Right cardiac atrium (tissue), 5 donors: ENCODE measurements around the gene GLRX. TPM values are rescaled to one million over a fixed set of nuclear protein-coding genes. Genes with fewer than 3 reads are reported as not detected.

ENCODE experiments used
- ATAC-seq, 2 donors: fragments of 200-7000 bp; cut with Tn5 transposase; one replicate each; pipeline versions ENCODE4 v1.8.0 to v1.9.1; 2020; ENCODE audit warnings: moderate library complexity in 2 of 2, mild to moderate bottlenecking in 1 of 2
- DNase-seq, 3 donors: peaks; one replicate each; pipeline ENCODE4 v3.0.0-alpha.2; 2020
- H3K27ac ChIP-seq: one replicate; pipeline ENCODE4 v1.5.1; 2013; ENCODE audit warnings: mild to moderate bottlenecking, low read length, control low read depth, moderate library complexity
- H3K27me3 ChIP-seq: one replicate; pipeline ENCODE4 v1.6.1; 2013; ENCODE audit not compliant: control insufficient read depth, insufficient read depth
- H3K4me1 ChIP-seq: one replicate; pipeline ENCODE4 v1.6.1; 2013; ENCODE audit warnings: low read length; ENCODE audit not compliant: control insufficient read depth, insufficient read depth
- H3K4me3 ChIP-seq: one replicate; pipeline ENCODE4 v1.5.1; 2013; ENCODE audit warnings: low read length, control low read depth
- H3K9me3 ChIP-seq: one replicate; pipeline ENCODE4 v1.6.1; 2013; ENCODE audit warnings: low read length; ENCODE audit not compliant: control insufficient read depth
- WGBS: extraction: QIAGEN DNeasy Blood & Tissue Kit; methylation state at CpG from one replicate; pipeline ENCODE4 v1.1.7; 2013; 5-methylcytosine and 5-hydroxymethylcytosine counted together
- intact Hi-C, 4 donors: fragments of 100-400 bp; cut with DNase I; formaldehyde crosslinking; loops; one replicate each; pipeline versions ENCODE4 v1.11.0 to v1.14.0; 2022 to 2023
- polyA plus RNA-seq: library from polyadenylated mRNA; stranded (reverse); fragments of 200-250 nt; gene quantifications from one replicate; pipeline ENCODE4 v1.2.3, GENCODE V29; 2013
- total RNA-seq, 4 donors: library from RNA; stranded (reverse); fragmentation: NEBNext Ultra II Directional; extraction: Animal tissue kit (Norgen Biotek cat#: 25700); gene quantifications; one replicate each; pipeline ENCODE4 v1.2.1, GENCODE V29; 2021
- donor health status: healthy with polysubstance abuse.
- donor health status: DM: no; HTN: yes; CAD: no.
- donor health status: DM: no; HTN: no; CAD: no.
- donor health status: DM: no; HTN: yes; CAD: no; lungs with severe emphysema.
- donor health status: DM: yes; HTN: yes; CAD: no.

The GLRX gene
- total and polyA plus RNA-seq, 5 donors = 70.2 to 192 (median 83.0) TPM

- Histone ChIP-seq H3K4me1 (peaks cover 10% of the 10 kb centered on the region), H3K27ac (peak overlapping the region; percentile 79), H3K27me3 (no peaks in the 10 kb centered on the region), H3K4me3 (no peak overlapping the region), H3K9me3 (no peaks in the 10 kb centered on the region)
- ATAC-seq (peak; percentile 3 to 13), DNase-seq (no peak)
- WGBS = 78% methylated on average over 7 of the region's 7 CpGs
- intact Hi-C loops = no loop called here
These were observed 14.4 kb downstream of the GLRX start for GRCh38 chr5:95808013-95808685.

- Histone ChIP-seq H3K4me1 (peaks cover 10% of the 10 kb centered on the region), H3K4me3 (no peak overlapping the region), H3K27ac (no peak overlapping the region), H3K9me3 (no peaks in the 10 kb centered on the region), H3K27me3 (no peaks in the 10 kb centered on the region)
- 87% methylated on average over 7 of the region's 7 CpGs for WGBS
- no peak for ATAC-seq
- intact Hi-C loops = no loop called here
- DNase-seq = no peak
These were observed 15.8 kb downstream of the GLRX start for GRCh38 chr5:95806687-95807086.

GRCh38 chr5:95804736-95805539, 17.6 kb downstream of the GLRX start:
- no peaks in the 10 kb centered on the region for H3K27me3 ChIP-seq
- no peak overlapping the region for H3K27ac ChIP-seq
- intact Hi-C loops = no loop called here
- peaks cover 8% of the 10 kb centered on the region for H3K4me1 ChIP-seq
- no peak overlapping the region for H3K4me3 ChIP-seq
- ATAC-seq (no peak), DNase-seq (no peak)
- no peaks in the 10 kb centered on the region for H3K9me3 ChIP-seq
- WGBS = 96% methylated on average over 6 of the region's 6 CpGs

- no peak overlapping the region for H3K4me3 ChIP-seq
- H3K4me1 ChIP-seq = peaks cover 5% of the 10 kb centered on the region
- H3K27ac ChIP-seq = peak overlapping the region; percentile 98
- no peak for DNase-seq
- intact Hi-C loops = no loop called here
- 66% methylated on average over 6 of the region's 6 CpGs for WGBS
- peak; percentile 51 to 61 for ATAC-seq
- H3K9me3 ChIP-seq = no peaks in the 10 kb centered on the region
- H3K27me3 ChIP-seq = no peaks in the 10 kb centered on the region
These were observed 19.0 kb downstream of the GLRX start for GRCh38 chr5:95803271-95804148.

- H3K9me3 ChIP-seq = no peaks in the 10 kb centered on the region
- H3K27me3 ChIP-seq = no peaks in the 10 kb centered on the region
- no peak overlapping the region for H3K27ac ChIP-seq
- no peak overlapping the region for H3K4me3 ChIP-seq
- no peaks in the 10 kb centered on the region for H3K4me1 ChIP-seq
- ATAC-seq (no peak), DNase-seq (no peak)
- 92% methylated on average over 3 of the region's 3 CpGs for WGBS
- intact Hi-C loops = no loop called here
These were observed 20.6 kb downstream of the GLRX start for GRCh38 chr5:95801961-95802360.

- 61% methylated on average over 2 of the region's 2 CpGs for WGBS
- Histone ChIP-seq H3K27me3 (no peaks in the 10 kb centered on the region), H3K4me1 (no peaks in the 10 kb centered on the region), H3K27ac (no peak overlapping the region), H3K4me3 (no peak overlapping the region), H3K9me3 (no peaks in the 10 kb centered on the region)
- intact Hi-C loops = no loop called here
- ATAC-seq = no peak
- no peak for DNase-seq
These were observed 21.0 kb downstream of the GLRX start for GRCh38 chr5:95801532-95801931.

GRCh38 chr5:95800553-95800952, 22.0 kb downstream of the GLRX start:
- intact Hi-C loops = no loop called here
- no peak for ATAC-seq
- H3K27ac ChIP-seq = no peak overlapping the region
- 99% methylated on average over 3 of the region's 3 CpGs for WGBS
- no peaks in the 10 kb centered on the region for H3K27me3 ChIP-seq
- H3K9me3 ChIP-seq = no peaks in the 10 kb centered on the region
- no peak overlapping the region for H3K4me3 ChIP-seq
- no peaks in the 10 kb centered on the region for H3K4me1 ChIP-seq
- DNase-seq = no peak

GRCh38 chr5:95799191-95799835, 23.2 kb downstream of the GLRX start:
- Histone ChIP-seq H3K4me3 (no peak overlapping the region), H3K27ac (no peak overlapping the region), H3K9me3 (no peaks in the 10 kb centered on the region), H3K27me3 (no peaks in the 10 kb centered on the region), H3K4me1 (no peaks in the 10 kb centered on the region)
- DNase-seq (no peak), ATAC-seq (no peak)
- 95% methylated on average over 4 of the region's 4 CpGs for WGBS
- intact Hi-C loops = no loop called here

- Histone ChIP-seq H3K4me1 (no peaks in the 10 kb centered on the region), H3K27me3 (no peaks in the 10 kb centered on the region), H3K27ac (no peak overlapping the region), H3K4me3 (no peak overlapping the region), H3K9me3 (no peaks in the 10 kb centered on the region)
- ATAC-seq (no peak), DNase-seq (no peak)
- intact Hi-C loops = no loop called here
These were observed 24.0 kb downstream of the GLRX start for GRCh38 chr5:95798545-95798944.

- no peak for DNase-seq
- intact Hi-C loops = no loop called here
- Histone ChIP-seq H3K27ac (no peak overlapping the region), H3K9me3 (no peaks in the 10 kb centered on the region), H3K4me1 (no peaks in the 10 kb centered on the region), H3K4me3 (no peak overlapping the region), H3K27me3 (no peaks in the 10 kb centered on the region)
- WGBS = 94% methylated on average over 2 of the region's 2 CpGs
- no peak for ATAC-seq
These were observed 24.5 kb downstream of the GLRX start for GRCh38 chr5:95798048-95798447.
